Common myeloid progenitor, CD34-positive (primary cell): ENCODE measurements around the gene NEU2.
"Not testable (repeated sequence)": the region's sequence is repeated elsewhere in the genome, so short reads cannot be mapped to it uniquely, and the experiment has no call there.

ENCODE experiments used
- CTCF ChIA-PET: fragments of 350-600 bp; sonication (Branson Sonifier 250); formaldehyde crosslinking; loops from one replicate; lab custom pipeline; 2021; ENCODE audit warnings: antibody characterized with exemption; lab: Charles Lee
- POLR2A ChIA-PET: fragments of 350-600 bp; sonication (Branson Sonifier 250); formaldehyde crosslinking; loops from one replicate; lab custom pipeline; 2021; ENCODE audit warnings: antibody characterized with exemption; lab: Charles Lee
- DNase-seq, 3 donors: peaks; one replicate each; pipeline versions ENCODE4 v3.0.0 to v3.0.0-alpha.2; 2013
- H3K27ac ChIP-seq, 2 experiments: 1 replicate in 1 of 2; 2 replicates in 1 of 2; pipeline ENCODE4 v1.7.0; 2013; ENCODE audit warnings: inconsistent platforms in 2 of 2, low read length in 2 of 2, mild to moderate bottlenecking in 2 of 2, low read depth in 1 of 2, moderate library complexity in 1 of 2; ENCODE audit not compliant: severe bottlenecking in 2 of 2, insufficient read depth in 1 of 2, poor library complexity in 1 of 2
- H3K27me3 ChIP-seq, 5 experiments: replicated peaks in 2 of 5; 1 replicate in 3 of 5; 2 replicates in 2 of 5; pipeline versions ENCODE4 v1.6.1 to v1.7.0; 2013; ENCODE audit warnings: low read length in 4 of 5, mild to moderate bottlenecking in 2 of 5, moderate library complexity in 2 of 5, inconsistent platforms in 1 of 5; ENCODE audit not compliant: insufficient read depth in 5 of 5, control insufficient read depth in 4 of 5
- H3K36me3 ChIP-seq, 4 experiments: 1 replicate in 2 of 4; 2 replicates in 2 of 4; pipeline versions ENCODE4 v1.6.1 to v1.7.0; 2013; ENCODE audit warnings: low read length in 3 of 4, control low read depth in 1 of 4, mild to moderate bottlenecking in 1 of 4; ENCODE audit not compliant: control insufficient read depth in 4 of 4, insufficient read depth in 4 of 4
- H3K4me1 ChIP-seq, 4 experiments: 1 replicate in 3 of 4; 2 replicates in 1 of 4; pipeline versions ENCODE4 v1.6.1 to v1.7.1; 2013; ENCODE audit warnings: low read length in 3 of 4, mild to moderate bottlenecking in 3 of 4, control low read depth in 1 of 4, inconsistent platforms in 1 of 4, moderate library complexity in 1 of 4; ENCODE audit not compliant: control insufficient read depth in 4 of 4, insufficient read depth in 4 of 4; ENCODE audit errors: control extremely low read depth in 1 of 4
- H3K4me3 ChIP-seq, 7 experiments: 1 replicate in 4 of 7; 2 replicates in 3 of 7; pipeline versions ENCODE4 v1.5.1 to v1.7.0; 2013; ENCODE audit warnings: mild to moderate bottlenecking in 7 of 7, low read length in 6 of 7, moderate library complexity in 6 of 7, inconsistent platforms in 2 of 7, low read depth in 2 of 7, control low read depth in 1 of 7; ENCODE audit not compliant: insufficient read depth in 4 of 7, control insufficient read depth in 1 of 7; ENCODE audit errors: extremely low read depth in 1 of 7
- H3K9me3 ChIP-seq, 5 experiments: 1 replicate in 4 of 5; 2 replicates in 1 of 5; pipeline versions ENCODE4 v1.6.1 to v1.7.1; 2013; ENCODE audit warnings: low read length in 4 of 5, mild to moderate bottlenecking in 2 of 5, inconsistent platforms in 1 of 5, low read depth in 1 of 5, moderate library complexity in 1 of 5; ENCODE audit not compliant: control insufficient read depth in 4 of 5, insufficient read depth in 2 of 5; ENCODE audit errors: control extremely low read depth in 1 of 5
- WGBS: methylation state at CpG from one replicate; pipeline ENCODE4 v1.1.5; 2013; ENCODE audit not compliant: insufficient coverage; 5-methylcytosine and 5-hydroxymethylcytosine counted together

The NEU2 gene

GRCh38 chr2:233048569-233049193 lies 16.2 kb downstream of the NEU2 start:
- Histone ChIP-seq H3K27me3 (no peaks in the 10 kb centered on the region), H3K9me3 (no peaks in the 10 kb centered on the region), H3K4me1 (peaks cover 0 to 9% (median 3%) of the 10 kb centered on the region in 4 experiments), H3K27ac (no peak overlapping the region), H3K4me3 (no peak overlapping the region), H3K36me3 (no peaks in the 10 kb centered on the region)
- DNase-seq = no peak
- CTCF ChIA-PET = interaction anchor here (0.7 to 1.4 kb wide), 4 partner anchors 12 to 203 kb away, joined by 3 to 4 read pairs (median 3); partner anchors contain the start of genes ATG16L1, INPP5D and NEU2
- 82% methylated on average over 7 of the region's 10 CpGs for WGBS
- POLR2A ChIA-PET = interaction anchor here (0.5 to 0.6 kb wide), 2 partner anchors 13 to 452 kb away, joined by 4 to 5 read pairs; no protein-coding TSS in a partner anchor

GRCh38 chr2:233049194-233049761 lies 16.8 kb downstream of the NEU2 start:
- no peaks in the 10 kb centered on the region for H3K36me3 ChIP-seq
- no peak overlapping the region for H3K4me3 ChIP-seq
- no peaks in the 10 kb centered on the region for H3K27me3 ChIP-seq
- H3K27ac ChIP-seq = no peak overlapping the region
- H3K4me1 ChIP-seq = peaks cover 0 to 14% (median 5%) of the 10 kb centered on the region in 4 experiments
- no peaks in the 10 kb centered on the region for H3K9me3 ChIP-seq
- DNase-seq = no peak
- 81% methylated on average over 3 of the region's 4 CpGs for WGBS
- POLR2A ChIA-PET = interaction anchor here (0.5 to 0.6 kb wide), 2 partner anchors 12 to 453 kb away, joined by 4 to 5 read pairs; no protein-coding TSS in a partner anchor
- CTCF ChIA-PET = interaction anchor here (0.9 to 1.4 kb wide), 3 partner anchors 11 to 197 kb away, joined by 3 to 4 read pairs (median 3); partner anchors contain the start of genes INPP5D and NEU2

- Histone ChIP-seq H3K4me3 (peak overlapping the region in 1 of 7 experiments; percentile 3), H3K4me1 (peaks cover 0 to 14% (median 5%) of the 10 kb centered on the region in 4 experiments), H3K27ac (no peak overlapping the region), H3K36me3 (no peaks in the 10 kb centered on the region), H3K27me3 (no peaks in the 10 kb centered on the region), H3K9me3 (no peaks in the 10 kb centered on the region)
- CTCF ChIA-PET = interaction anchor here (0.7 to 2.9 kb wide), 3 partner anchors 9 to 13 kb away, joined by 3 to 8 read pairs (median 3); no protein-coding TSS in a partner anchor
- POLR2A ChIA-PET = no interaction called here
- peak; percentile 46 to 64 (median 53) for DNase-seq
- WGBS = 58% methylated on average over 18 of the region's 24 CpGs
Observed at GRCh38 chr2:233051241-233052149, 19.0 kb downstream of the NEU2 start.

GRCh38 chr2:233052517-233052916 lies 20.0 kb downstream of the NEU2 start:
- H3K36me3 ChIP-seq, H3K4me3 ChIP-seq, H3K9me3 ChIP-seq, H3K27me3 ChIP-seq, POLR2A ChIA-PET, H3K27ac ChIP-seq, DNase-seq: not testable (repeated sequence)
- peaks cover 0 to 17% (median 5%) of the 10 kb centered on the region in 4 experiments for H3K4me1 ChIP-seq
- CTCF ChIA-PET = interaction anchor here (1.6 to 2.9 kb wide), 7 partner anchors 9 to 203 kb away, joined by 3 to 8 read pairs (median 5); no protein-coding TSS in a partner anchor
- WGBS = no CpG with 5 or more reads among the region's 4 CpGs

- Histone ChIP-seq H3K4me3 (peak overlapping the region in 2 of 7 experiments; percentile 14 to 26), H3K4me1 (peaks cover 0 to 28% (median 11%) of the 10 kb centered on the region in 4 experiments), H3K27ac (no peak overlapping the region), H3K27me3 (no peaks in the 10 kb centered on the region), H3K9me3 (no peaks in the 10 kb centered on the region), H3K36me3 (no peaks in the 10 kb centered on the region)
- WGBS = 47% methylated on average over 11 of the region's 22 CpGs
- DNase-seq = peak; percentile 47 to 60 (median 57)
- ChIA-PET CTCF (interaction anchor here (0.7 to 2.9 kb wide), 35 partner anchors 7 to 204 kb away, joined by 3 to 13 read pairs (median 4); partner anchors contain the start of gene NGEF), POLR2A (no interaction called here)
Observed at GRCh38 chr2:233053928-233054784, 21.7 kb downstream of the NEU2 start.

- ChIA-PET CTCF (interaction anchor here (0.8 to 2.2 kb wide), 5 partner anchors 9 to 201 kb away, joined by 3 to 13 read pairs (median 5); no protein-coding TSS in a partner anchor), POLR2A (no interaction called here)
- H3K27ac ChIP-seq = no peak overlapping the region
- DNase-seq = no peak
- H3K4me1 ChIP-seq = peaks cover 0 to 37% (median 21%) of the 10 kb centered on the region in 4 experiments
- no peak overlapping the region for H3K4me3 ChIP-seq
- H3K9me3 ChIP-seq = no peaks in the 10 kb centered on the region
- WGBS = 100% methylated on average over 2 of the region's 2 CpGs
- no peaks in the 10 kb centered on the region for H3K36me3 ChIP-seq
- H3K27me3 ChIP-seq = no peaks in the 10 kb centered on the region
Observed at GRCh38 chr2:233055362-233055761, 22.9 kb downstream of the NEU2 start.
